Right renal cortex interstitium (tissue), 3 donors: Measurements from ENCODE around the gene UPB1. TPM values are rescaled to one million over a fixed set of nuclear protein-coding genes. Genes with fewer than 3 reads are reported as not detected.
"Not testable (repeated sequence)": the region's sequence is repeated elsewhere in the genome, so short reads cannot be mapped to it uniquely, and the experiment has no call there.

Experiments
- DNase-seq, 3 donors: peaks; one replicate each; pipeline ENCODE4 v3.0.0-alpha.2; 2013; ENCODE audit warnings: low read depth in 3 of 3, low spot score in 2 of 3
- polyA plus RNA-seq, 3 donors: library from polyadenylated mRNA; unstranded; fragments of 120-200 nt; gene quantifications; one replicate each; pipeline ENCODE4 v1.2.1, GENCODE V29; 2013; ENCODE audit not compliant: insufficient read length in 3 of 3

UPB1 gene
- polyA plus RNA-seq, 3 donors, result 0.37 to 0.54 (median 0.53) TPM

GRCh38 chr22:24474649-24475255 is 20.4 kb upstream of the UPB1 start:
- DNase-seq, result no peak

- DNase-seq, result no peak
Measured at GRCh38 chr22:24481641-24482040, 13.5 kb upstream of the UPB1 start.

- DNase-seq, result no peak
Measured at GRCh38 chr22:24482575-24482974, 12.6 kb upstream of the UPB1 start.

GRCh38 chr22:24482998-24483397 is 12.1 kb upstream of the UPB1 start:
- DNase-seq, result no peak

- no peak for DNase-seq
Measured at GRCh38 chr22:24483976-24484545, 11.1 kb upstream of the UPB1 start.

- DNase-seq, result no peak
Measured at GRCh38 chr22:24485170-24485569, 10.0 kb upstream of the UPB1 start.

- no peak for DNase-seq
Measured at GRCh38 chr22:24485608-24486007, 9.5 kb upstream of the UPB1 start.

- DNase-seq, result no peak
Measured at GRCh38 chr22:24486501-24486921, 8.6 kb upstream of the UPB1 start.

GRCh38 chr22:24489011-24489410 is 6.1 kb upstream of the UPB1 start:
- no peak for DNase-seq

GRCh38 chr22:24489434-24489833 is 5.7 kb upstream of the UPB1 start:
- not testable (repeated sequence) for DNase-seq

- no peak for DNase-seq
Measured at GRCh38 chr22:24492391-24492790, 2.7 kb upstream of the UPB1 start.

GRCh38 chr22:24494167-24494527 is 985 bp upstream of the UPB1 start:
- no peak for DNase-seq

- no peak for DNase-seq
Measured at GRCh38 chr22:24495365-24495675, 188 bp downstream of the UPB1 start.

GRCh38 chr22:24496234-24496633 is 1.1 kb downstream of the UPB1 start:
- DNase-seq, result no peak

- DNase-seq, result no peak
Measured at GRCh38 chr22:24496661-24497060, 1.5 kb downstream of the UPB1 start.

GRCh38 chr22:24497841-24498258 is 2.7 kb downstream of the UPB1 start:
- DNase-seq, result no peak

GRCh38 chr22:24498824-24499223 is 3.7 kb downstream of the UPB1 start:
- no peak for DNase-seq

- no peak for DNase-seq
Measured at GRCh38 chr22:24499706-24500276, 4.7 kb downstream of the UPB1 start.

GRCh38 chr22:24500277-24500820 is 5.2 kb downstream of the UPB1 start:
- no peak for DNase-seq

GRCh38 chr22:24501301-24502005 is 6.3 kb downstream of the UPB1 start:
- no peak for DNase-seq

- DNase-seq, result no peak
Measured at GRCh38 chr22:24502034-24502433, 6.9 kb downstream of the UPB1 start.

GRCh38 chr22:24502541-24502940 is 7.4 kb downstream of the UPB1 start:
- DNase-seq, result no peak
